HG03432 (cell line): ENCODE data around the gene PPIF.

Experiments
- ATAC-seq: cut with Tn5 transposase; IDR thresholded peaks from one replicate; pipeline ENCODE4 v1.9.1; 2021; ENCODE audit warnings: mild to moderate bottlenecking, moderate library complexity; ENCODE audit not compliant: unreplicated experiment

PPIF gene

DNA sequence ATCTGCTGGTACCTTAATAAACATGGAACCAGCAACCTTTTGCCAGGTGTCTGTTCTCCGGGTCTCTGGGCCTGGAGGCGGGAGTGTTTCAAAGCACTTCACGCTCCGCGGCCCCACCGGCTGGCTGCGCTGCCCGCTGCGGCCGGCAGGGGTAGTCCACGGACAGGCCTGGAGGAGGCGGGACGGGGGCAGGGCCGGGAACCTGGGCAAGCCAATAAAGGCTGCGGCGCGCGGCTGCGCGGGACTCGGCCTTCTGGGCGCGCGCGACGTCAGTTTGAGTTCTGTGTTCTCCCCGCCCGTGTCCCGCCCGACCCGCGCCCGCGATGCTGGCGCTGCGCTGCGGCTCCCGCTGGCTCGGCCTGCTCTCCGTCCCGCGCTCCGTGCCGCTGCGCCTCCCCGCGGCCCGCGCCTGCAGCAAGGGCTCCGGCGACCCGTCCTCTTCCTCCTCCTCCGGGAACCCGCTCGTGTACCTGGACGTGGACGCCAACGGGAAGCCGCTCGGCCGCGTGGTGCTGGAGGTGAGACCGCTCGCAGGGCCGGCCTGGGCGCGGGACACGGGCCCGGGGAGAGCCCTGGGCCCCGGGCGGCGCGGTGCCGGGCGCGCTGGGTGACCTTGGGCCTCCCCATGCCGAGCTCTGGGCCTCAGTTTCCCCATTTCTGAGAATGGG is at the start of gene PPIF:
Gene PPIF, plus strand, starts transcription at position 244 of the 668 bp plus-strand sequence. Its CDS starts 80 bp downstream, at position 324.
- ATAC-seq: peak; percentile 85

DNA sequence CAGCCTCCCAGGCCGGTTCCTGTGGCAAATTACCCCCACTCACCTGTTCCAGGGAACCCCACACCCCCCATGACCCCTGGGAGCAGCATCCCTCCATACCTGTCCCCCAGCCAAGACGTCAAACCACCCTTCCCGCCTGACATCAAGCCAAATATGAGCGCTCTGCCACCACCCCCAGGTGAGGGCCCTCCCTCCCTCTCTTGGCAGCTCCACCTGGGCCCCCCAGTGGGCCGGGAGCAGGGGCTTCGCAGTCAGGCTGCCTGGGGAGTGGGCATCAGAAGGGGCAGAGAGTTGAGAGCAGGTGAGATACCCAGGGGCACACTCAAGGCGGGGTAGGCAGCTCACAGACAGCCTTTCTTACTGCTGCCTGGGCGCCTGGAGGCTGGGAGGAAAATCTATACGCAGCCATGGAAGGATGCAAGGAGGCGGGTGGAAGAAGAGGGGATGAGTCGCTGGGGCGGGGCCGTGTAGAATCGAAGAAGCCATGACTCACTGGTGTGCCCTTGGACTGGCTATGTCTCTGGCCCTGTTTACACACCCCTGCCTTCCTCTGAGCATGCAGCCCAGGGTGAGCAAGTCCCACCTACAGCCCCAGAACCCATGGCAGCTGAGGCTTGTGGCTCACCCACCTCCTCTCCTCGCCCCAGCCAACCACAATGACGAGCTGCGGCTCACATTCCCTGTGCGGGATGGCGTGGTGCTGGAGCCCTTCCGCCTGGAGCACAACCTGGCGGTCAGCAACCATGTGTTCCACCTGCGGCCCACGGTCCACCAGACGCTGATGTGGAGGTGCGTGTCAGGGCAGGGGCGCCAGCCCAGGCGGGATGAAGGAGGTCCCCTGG is 48.6 kb upstream of the PPIF start:
- no peak for ATAC-seq

DNA sequence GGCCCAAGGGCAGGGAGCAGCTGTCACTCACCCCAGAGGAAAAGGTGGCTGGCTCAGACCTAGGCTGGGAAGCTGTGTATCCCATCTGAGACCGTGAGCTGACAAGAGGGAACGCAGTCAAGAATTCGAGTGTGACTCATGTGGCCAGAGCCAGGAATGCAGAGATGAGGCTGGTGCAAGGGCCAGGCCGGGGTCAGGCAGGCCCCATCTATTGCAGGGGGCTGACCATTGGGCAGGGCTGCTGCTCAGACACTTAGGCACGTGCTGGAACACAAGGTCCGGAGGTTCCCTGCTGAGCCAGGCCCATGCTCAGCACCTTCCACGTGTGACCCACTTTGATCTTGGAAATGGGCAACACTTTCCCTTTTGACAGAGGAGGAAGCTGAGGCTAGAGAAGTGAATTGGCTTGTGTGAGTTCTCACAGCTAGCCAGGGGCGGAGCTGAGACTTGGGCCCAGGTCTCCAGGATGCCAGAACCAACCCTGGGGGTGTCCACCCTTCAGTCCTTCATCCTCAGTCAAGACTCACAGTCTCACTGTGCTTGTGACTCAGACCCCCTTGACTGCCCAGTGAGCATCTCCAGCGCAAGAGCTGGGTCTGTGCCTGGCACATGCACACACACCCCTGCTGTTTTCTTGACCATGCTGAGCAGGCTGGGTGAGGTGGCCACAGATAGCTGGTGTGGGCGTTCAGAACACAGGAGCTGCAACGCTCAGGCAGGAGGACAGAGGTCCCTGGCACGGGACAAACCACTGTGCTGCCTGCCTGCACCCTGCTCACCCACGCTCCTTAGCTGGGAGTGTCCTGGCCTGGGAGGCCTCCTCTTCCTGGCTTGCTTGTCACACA is 47.6 kb upstream of the PPIF start:
- no peak for ATAC-seq

DNA sequence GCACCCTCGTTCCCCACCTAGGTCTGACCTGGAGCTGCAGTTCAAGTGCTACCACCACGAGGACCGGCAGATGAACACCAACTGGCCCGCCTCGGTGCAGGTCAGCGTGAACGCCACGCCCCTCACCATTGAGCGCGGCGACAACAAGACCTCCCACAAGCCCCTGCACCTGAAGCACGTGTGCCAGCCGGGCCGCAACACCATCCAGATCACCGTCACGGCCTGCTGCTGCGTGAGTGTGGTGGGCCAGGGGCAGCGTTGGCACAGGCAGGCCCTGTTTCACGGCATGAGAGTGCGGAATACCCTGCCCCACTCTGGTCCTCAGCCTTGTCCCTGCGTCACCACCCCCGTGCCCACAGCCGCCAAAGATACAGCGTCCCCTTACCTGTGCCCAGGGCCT is 46.6 kb upstream of the PPIF start:
- ATAC-seq: no peak

DNA sequence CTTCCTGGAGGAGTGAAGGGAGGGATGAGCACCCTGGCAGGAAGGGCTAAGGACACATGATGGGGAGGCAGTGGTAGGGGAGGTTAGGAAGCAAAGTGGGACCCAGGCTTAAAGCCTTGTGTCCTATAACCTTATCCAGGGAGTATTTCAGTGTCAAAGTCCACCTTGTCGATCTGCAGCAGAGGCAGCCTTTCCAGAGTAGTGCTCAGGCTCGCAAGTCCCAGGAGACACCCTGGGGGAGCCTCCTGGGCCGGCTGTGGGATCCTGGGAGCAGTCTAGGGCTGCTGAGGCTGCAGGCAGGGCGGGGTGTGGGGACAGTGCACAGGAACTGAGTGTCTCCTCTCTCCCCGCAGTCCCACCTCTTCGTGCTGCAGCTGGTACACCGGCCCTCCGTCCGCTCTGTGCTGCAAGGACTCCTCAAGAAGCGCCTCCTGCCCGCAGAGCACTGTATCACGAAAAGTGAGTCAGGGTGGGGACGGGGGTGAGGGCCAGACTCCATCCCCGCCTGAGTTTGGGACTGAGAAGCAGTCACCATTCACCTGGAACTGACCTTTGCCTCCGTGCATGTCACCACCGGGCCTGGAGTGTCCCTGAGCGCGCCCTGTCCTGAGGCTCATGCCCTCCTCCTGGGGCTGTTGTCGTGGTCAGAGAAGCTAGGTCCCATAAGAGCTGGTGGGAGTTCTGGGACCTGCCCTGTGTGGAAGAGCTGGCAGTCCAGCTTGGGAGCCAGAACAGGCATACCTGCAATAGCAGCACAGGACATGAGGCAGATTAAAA is 45.3 kb upstream of the PPIF start:
- no peak for ATAC-seq

DNA sequence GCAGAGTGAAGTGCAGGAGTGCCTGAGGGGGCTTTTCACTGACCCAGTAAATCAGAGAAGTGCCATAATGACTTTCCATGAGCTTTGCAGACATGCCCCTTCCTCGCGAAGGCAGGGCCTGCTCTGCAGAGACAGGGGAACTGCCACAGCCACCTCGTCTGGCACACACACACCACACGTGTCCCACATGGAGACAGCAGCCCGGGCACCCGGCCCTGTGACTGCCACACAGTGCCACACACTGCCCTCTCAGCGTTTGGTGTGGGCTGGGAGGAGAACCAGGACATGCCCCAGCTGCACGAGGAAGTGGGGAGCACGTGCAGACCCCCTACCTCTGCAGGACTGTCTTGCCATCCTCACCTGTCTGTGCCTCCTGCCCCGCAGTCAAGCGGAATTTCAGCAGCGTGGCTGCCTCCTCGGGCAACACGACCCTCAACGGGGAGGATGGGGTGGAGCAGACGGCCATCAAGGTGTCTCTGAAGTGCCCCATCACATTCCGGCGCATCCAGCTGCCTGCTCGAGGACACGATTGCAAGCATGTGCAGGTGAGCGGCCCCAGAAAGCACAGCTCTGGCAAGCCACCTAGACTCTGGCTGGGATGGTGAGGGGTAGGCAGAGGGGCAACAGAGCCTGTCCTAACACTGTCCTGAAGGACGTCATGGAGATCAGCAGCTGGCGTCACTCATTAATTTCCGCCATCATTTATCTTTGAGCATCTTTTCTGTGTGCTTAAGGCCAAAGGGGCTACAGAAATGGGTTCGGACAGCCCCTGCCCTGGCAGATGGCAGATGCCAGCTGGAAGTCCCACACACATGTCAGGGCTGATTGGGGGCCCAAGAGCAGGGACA is 43.4 kb upstream of the PPIF start:
- ATAC-seq: no peak

DNA sequence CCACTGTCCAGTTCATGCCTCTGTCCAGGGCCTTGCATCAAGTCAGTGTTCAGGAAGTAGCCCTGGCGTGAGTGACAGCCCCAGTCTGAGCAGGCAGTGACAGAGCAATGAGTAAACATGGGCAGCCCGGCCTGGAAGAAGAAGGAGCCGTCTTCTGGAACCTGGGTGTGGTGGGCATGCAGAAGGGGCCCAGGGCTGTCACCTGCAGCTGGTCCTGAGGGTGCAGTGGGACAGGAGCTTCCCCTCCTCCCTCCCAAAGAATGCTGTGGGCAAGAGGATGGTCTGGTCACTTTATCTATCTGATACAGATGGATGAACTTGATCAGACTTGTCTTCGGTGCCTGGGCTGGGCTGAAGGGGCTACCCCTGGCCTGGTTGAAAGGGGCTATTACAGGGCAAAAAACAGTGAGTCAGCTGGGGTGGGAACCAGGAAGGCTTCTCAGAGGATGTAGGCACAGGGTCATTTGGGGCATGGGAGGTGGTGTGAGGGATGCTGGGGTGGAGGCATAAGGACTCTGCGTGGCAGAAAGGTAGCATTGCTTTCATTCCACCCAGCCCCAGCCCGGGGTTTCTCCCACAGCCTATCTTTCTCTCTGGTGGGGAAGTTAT is 42.7 kb upstream of the PPIF start:
- ATAC-seq: no peak

DNA sequence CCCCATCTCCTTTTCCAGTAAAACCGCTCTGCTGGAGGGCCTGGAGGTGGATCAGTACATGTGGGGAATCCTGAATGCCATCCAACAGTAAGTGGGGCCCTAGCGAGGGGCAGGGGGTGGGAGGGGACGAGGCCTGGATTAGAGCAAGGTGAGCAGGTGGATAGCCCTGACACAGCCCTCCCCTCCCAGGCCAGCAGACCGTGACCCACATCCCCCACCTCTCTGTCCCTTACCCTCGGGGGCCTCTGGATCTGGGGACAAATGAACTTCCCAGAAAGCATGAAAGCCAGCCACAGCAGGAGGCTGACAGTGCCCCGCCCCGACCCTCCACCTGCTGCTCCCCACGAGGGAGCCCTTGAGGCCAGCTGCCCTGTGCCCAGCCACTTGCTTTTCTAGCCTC is 41.8 kb upstream of the PPIF start:
- ATAC-seq: no peak

DNA sequence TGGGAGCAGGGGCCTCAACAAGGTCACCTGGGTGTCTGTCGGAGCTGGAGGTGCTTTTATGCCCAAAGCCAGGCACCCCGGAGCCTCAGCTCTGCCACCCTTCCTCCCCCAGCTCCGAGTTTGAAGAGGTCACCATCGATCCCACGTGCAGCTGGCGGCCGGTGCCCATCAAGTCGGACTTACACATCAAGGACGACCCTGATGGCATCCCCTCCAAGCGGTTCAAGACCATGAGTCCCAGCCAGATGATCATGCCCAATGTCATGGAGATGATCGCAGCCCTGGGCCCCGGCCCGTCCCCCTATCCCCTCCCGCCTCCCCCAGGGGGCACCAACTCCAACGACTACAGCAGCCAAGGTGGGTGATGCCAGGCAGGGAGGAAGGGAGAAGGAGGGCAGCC is 41.3 kb upstream of the PPIF start:
- ATAC-seq: no peak

DNA sequence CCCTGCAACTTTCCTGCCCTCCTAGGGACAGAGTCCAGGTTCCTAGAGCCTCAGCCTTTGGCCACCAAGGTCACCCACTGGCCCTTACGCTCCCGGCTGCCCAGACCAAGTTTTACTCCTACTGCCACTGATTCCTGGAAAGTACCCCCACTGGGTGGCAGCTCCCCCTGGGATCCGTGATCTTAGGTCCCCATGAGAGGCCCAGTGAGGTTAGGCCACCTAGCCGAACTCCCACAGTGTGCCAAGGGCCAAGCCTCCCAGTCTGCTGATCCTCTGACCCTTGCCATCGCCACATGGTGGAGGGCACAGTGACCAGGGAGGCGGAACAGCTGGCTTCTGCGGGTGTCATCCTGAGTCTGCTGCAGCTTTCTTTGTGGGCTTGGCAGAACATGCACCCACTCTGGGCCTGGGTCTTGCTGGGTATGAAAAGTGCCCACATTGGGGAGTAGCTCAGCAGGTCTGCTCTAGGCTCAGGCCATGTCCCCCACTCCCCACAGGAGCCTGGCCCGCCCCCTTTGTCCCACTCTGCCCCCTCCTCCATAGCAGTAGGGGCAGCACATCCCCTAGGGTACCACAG is 40.5 kb upstream of the PPIF start:
- ATAC-seq: no peak

DNA sequence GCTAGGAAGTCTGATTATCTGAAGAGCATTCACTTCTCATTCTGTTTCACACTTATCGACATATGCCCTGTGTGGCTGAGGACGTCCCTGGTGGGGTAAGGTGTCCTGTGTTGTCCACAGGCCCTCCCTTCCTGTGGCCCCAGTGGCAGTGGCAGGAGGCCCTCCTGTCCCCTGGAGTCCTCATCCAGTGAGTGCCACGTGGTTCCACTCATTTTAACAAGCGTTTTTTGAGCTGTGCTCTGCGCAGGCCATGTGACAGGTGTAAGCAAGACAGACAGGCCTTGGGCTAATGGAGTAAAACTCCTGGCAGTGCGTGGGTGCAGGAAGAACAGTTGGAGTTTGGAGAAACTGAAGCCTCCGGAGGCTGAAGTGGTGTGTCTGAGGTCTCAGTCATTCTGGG is 39.3 kb upstream of the PPIF start:
- no peak for ATAC-seq

DNA sequence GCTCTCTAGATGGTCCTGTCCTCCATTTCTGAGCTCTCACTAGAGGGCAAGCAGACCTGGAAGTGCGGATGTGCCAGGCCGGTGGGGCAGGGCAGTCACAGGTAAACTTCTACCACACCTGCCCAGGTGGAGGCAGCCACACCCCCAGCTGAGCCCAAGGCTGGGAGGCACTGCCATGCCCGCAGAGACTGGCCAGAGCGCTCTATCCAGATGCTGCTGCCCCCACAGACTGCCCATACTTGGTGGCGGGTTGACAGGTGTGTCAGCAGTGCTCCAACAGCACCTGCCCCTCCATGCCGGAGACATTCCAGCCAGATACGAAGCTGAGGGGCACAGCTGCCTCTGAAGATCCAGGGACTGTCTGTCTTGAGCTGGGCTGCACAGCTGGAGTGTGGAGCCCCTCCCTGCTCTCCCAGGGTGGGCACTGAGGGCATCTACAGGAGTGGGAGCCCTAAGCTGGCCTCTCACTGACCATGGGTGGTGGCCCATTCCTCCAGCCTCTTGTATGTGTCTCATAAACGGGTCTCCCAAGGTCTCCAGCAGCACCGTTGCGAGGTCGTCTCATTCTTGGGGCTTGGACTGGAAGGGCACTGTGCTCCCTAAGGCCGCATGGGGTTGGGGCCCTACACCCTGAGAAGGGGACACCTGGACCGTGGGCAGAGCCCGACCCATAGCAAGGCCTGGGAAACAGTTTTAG is 38.2 kb upstream of the PPIF start:
- no peak for ATAC-seq

DNA sequence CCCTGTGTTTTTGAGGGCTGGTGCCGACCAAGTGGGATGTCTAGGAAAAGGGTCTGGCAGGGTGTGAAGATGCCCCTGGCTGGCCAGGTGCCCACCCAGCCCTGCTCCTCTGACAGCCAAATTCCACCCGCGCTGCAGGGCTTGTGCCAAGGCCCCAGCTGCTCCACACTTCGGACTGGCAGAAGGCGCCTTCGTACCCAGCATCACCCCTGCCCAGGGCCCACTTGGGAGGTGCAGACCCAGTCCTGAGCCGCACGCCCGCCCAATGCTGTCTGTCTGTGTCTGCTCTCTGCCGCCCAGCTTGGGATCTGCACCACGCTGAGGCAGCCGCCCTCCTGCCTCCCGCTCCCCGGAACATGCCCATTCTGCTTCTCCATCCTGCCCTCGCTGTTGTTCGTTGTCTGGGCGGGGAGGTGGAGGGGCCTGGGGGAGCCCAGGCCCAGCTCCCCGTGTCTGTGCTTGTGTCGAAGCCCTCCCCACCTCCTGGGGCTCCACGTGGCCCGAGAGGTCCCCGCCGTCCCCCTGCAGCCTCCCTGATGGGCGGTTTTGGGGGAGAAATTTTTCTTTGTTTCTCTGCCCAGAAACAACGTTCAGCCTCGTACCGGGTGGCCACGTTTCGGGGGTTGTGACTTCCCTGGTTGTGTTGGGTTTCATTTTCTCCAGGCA is 36.9 kb upstream of the PPIF start:
- no peak for ATAC-seq

DNA sequence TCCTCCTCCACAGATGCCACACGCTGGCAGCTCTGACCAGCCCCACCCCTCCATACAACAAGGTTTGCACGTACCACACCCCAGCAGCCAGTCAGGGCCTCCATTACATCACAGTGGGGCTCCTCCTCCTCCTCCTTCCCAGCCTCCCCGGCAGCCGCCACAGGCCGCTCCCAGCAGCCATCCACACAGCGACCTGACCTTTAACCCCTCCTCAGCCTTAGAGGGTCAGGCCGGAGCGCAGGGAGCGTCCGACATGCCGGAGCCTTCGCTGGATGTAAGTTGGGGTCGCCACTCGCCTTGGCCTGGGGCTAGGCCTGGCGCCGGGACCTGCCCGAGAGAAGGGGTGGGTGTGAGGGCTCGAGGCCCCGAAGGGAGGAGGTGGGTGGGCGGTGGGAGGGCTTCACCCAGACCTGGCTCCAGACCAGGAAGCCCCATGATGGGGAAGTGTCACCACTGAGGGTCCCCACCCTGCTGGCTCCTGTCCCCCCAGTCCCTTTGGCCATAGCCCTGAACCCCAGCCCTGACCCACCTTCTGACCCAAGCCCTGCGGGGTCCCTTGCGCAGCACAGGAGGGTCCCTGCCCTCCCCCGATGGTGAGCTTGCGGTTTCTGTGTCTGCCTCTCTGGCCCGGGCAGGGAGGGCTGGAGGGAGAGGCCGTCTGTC is 36.2 kb upstream of the PPIF start:
- no peak for ATAC-seq

DNA sequence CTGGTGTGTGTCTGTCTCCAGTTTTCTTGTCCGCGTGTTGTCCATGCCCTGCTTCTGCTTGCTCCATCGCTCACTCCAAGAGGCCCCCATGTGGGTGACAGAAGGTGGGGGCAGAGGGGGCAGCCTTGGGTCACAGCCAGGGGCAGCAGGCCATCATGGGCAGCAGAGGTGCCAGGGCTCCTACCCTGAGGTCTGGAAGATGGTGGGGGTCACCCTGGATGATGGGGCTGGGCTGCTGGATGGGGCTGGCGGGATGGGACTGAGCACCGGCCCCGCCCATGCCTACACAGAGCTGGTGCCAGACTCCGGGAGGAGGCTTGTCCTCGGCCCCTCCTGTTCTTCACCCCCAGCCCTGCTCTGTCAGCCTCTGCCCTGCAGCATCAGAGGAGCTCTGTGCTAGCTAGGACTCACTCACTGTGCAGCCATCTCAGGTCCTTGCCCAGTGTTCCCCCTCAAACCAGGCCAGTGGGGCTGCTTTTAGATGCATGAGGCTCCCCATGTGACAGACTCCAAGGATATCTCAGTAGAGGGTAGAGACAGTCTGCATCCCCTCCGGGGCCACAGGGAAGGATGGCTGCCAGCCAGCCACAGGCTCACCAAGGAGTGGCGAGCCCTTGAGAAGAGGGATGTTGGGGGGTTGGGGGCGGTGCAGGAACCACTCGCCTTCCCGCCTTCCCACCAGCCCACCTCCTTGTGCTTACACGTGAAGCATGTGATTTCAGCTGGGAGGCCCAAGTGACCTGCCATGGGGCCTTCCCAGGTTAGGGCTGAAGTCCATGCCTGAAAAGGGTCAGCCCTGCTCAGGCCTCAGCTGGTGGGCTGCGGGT is 35.5 kb upstream of the PPIF start:
- no peak for ATAC-seq

DNA sequence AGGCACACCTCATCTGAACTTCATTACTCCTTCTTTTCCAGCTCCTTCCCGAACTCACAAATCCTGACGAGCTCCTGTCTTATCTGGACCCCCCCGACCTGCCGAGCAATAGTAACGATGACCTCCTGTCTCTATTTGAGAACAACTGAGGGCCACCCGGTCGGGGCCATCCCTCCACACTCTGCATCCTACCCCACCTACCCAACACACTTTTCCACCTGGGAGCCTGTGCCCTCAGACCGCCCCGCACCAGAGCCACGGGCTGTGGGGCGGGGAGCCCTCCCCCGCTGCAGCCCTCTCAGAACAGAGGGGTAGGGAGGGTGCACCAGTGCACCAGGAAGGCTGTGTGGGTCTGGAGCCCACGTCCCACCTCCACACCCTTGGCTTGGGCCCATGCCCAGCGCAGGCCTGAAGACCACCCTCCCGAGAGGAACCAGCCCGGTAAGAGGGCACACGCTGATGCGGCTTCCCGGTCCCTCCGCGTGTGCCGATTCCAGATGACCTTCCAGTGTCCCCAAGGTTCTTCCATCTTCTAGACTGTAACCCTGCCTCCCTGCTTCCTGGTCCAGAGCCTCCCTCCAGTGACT is 34.6 kb upstream of the PPIF start:
- no peak for ATAC-seq
